GM19395 (cell line): ENCODE measurements around the gene OPCML.

ENCODE experiments used
- ATAC-seq: cut with Tn5 transposase; IDR thresholded peaks from one replicate; pipeline ENCODE4 v1.9.1; 2021; ENCODE audit warnings: mild to moderate bottlenecking, moderate library complexity; ENCODE audit not compliant: unreplicated experiment

OPCML gene

DNA sequence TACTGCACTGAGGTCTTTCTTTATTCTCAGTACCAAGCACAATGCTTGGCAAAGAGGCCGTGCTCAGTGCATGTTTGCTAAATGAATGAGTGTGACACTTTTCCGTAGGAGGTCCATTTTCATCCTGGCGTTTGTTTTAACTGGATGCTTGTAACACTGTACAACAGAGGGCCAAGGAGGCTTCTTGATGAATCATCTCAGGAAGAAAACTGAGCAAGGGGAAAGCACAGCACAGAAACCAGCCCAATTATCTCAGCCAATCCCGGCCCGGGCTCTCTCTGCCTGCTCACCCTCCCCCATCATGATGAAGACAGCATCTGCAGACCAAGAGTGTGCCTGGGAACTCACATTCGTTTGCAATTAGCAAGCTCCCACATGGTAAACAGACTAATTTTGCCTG, 570.3 kb downstream of the OPCML start:
- no peak for ATAC-seq

DNA sequence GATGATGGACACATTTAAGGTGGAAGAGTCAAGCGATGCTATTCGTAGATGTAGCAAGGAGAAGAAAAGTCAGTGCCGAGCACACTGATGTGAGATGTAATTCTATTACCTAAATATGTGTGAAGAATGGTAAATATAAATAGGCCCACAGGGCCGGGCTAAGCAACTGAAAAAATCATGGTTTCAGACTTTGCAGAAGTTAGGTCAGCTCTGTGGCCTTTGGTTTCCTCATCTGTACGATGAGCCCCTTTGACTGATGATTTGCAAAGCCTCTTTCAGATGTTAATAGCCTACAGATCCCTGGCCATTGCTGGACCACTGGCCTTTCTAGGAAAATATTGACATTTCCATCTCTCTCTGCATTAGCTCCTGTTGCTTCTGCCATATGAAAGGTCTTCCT, 570.8 kb downstream of the OPCML start:
- ATAC-seq: no peak

DNA sequence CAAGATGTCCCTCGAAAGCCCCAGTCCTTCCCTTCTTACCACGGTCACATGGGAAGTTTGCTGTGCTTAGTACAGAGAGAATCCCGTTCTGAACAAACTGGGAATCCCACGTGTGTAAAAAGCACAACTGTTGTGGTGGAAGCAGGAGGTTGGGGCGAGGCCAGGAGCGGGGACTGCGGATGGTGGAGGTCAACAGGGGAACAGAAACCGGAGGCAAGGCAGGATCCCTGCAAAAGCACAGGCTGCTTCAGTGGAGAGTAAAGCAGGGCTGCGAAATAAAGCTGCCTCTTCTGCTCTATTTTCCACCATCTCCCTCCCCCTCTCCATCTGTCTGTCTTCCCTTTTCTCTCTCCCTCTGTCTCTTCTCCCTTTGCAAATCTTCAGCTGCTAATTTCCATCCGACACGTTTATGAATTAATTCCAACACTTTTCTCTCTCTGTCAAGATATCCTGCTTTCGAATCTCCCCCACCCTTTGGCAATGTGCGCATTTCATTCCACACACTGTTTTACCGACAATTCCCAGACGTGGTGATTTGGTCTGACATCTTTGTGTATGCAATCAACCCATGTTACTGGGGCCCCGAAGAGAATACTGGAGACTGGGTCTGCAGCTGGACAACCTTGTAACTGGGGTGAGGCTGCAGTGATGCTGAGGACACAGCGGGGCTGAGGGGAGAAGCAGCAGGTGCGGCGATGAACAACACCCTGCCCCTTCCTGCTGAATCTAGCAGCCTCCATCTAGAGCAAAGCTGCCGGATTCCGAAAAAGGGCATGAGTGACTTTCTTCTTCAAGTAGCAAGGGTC, 571.8 kb downstream of the OPCML start:
- ATAC-seq: no peak

DNA sequence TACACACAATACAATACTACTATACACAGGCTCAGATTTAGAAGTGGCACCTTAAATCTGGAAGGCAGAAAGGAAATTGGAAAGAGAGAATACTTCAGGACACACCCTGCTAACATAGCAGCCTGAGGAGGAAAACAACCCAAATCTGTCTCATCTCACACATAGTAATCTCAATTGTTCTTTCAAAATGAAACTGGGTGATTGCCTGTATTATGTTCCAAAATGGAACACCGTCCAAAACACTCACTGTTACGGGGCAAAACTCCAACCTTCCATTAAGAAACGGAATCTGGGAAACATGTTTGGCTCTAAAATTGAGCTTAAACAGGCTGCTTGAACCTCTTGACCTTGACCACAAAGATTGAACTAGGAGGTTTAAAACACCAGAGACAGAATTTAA, 572.6 kb downstream of the OPCML start:
- no peak for ATAC-seq

DNA sequence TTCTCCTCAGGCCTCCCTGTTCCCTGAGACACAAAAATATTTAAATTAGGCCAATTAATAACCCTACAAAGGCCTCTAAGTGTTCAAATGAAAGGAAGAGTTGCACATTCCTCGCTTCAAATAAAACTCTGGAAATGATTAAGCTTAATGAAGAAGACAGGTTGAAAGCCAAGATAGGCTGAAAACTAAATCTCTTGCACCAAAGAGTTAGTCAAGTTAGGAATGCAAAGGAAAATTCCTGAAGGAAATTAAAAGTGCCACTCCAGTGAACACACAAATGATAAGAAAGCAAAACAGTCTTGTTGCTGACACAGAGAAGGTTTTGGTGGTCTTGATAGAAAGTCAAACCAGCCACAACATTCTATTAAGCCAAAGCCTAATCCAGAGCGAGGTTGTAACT, 574.4 kb downstream of the OPCML start:
- ATAC-seq: no peak

DNA sequence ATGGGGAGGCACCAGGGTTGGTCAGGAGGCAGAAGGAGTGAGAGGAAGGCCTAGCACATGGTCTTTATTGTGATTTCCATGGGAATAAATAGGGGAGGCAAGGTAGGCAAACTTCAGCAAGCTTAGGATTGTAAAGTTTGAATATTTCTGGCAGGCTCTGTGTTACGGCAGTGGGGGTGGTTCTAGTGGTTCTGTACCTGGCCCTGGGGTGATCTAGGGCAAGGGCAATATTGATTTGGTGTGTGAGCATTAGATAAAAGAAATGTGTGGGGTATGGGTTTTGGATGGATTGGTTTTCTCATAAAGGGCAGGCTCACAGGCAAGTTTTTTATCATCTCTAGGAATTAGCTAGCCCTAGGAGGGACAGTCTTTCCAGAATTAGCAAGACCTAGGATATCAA, 584.0 kb downstream of the OPCML start:
- ATAC-seq: no peak

DNA sequence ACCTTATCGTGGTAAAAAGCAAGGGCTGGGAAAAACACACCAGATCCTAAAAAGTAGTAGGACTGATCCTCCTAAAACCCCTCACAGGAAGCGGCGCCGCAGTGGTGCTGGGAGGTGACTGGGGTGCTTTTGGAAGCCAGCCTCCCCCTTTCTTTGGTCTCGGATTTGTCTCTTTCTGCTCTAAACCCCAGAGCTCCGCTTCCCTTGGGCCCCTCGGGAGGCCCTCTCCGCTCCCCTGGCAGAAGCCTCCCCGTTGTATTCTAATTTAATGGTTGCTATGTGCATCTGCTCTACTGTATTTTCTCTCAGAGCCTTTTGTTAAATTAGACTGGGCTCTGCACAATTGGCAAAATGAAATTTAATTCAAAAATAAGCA, 587.7 kb downstream of the OPCML start:
- no peak for ATAC-seq

DNA sequence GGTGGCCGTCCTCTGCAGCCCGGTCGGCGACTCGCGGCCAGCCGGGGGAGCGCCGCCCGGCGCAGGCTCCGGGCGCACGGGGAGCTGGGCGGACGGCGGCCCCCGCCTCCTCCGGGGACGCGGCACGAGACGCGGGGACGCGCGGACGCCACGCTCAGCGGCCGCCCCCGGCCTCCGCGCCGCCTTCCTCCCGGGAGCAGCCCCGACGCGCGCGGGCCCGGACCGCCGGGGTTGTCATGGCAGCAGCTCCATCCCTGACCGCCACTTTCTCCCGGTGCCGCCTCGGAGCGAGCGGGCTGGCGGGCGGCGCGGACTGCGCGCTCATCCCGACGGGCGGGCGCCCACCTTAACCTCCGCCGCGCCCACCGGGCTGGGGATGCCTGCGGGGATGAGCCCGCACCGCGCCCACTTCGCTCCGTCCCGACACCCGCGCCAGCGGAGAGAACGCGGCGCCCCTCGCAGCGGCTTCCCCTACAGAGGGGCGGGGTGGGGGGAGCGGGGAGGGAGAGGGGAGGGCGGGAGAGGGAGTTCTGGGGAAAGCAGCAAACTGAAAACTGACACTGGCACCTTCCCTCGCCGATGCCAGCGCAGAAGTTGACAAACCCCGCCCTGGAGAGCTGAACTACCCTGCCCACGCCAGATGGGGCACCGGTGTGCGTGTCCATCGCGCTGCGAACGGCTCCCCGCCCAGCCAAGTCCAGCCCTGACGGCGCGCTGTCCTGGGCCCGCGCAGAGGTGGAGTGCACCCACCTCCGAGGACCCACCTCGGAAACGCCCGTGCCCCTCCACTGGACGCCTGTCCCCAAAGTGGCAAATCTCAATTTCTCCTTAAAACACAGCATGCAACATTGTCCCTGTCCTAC, 588.4 kb downstream of the OPCML start:
- ATAC-seq: no peak

DNA sequence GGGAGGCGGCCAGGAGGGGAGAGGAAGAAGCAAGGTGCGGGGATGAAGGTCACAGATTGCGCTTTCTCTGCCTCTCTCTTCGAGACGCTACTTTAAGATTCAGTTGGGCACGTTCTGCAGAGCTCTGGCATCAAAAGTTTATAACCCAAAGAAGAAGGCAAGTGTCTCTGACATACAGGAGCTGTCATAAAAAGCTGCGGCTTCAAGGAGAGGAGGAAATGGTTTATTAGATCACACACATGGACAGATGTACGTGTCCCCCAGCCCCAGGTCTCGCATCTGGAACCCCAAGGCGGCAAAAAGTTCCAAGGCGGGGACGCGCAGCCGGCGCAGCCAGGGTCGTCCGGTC, 589.0 kb downstream of the OPCML start:
- no peak for ATAC-seq

DNA sequence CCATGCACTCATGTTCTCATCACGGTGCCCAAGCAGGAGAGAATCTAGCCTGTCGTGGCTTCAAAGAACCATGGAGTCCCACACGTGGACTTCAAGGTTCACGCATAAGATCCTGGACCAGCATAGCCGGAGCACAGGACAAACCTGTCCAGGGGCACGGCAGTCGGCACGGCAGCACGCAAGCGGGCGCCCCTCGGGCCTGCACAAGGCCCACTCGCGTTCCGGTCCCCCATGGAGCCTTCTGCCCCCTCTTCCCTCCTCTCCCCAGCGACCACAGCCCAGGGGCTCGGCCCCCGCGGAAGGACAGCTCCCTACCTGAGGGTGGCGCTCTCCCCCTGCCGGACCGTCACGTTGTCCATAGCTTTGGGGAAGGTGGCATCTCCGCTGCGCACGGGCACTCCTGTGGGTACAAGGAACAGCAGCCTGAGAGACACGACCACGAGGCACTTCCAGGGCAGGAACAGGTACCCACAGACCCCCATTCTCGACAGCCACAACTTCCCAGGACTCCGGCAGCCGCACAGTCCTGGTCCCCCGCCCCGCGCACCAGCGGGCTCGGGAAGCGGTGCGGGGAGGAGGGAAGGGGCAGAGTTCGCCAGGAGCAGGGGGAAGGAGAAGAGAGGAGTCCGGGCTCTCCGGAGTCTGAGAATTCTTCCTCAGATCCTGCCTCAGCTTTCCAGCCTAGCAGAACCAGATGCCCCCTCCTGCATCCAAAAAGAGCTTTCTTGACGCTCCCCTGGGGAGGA, 589.5 kb downstream of the OPCML start:
- no peak for ATAC-seq

DNA sequence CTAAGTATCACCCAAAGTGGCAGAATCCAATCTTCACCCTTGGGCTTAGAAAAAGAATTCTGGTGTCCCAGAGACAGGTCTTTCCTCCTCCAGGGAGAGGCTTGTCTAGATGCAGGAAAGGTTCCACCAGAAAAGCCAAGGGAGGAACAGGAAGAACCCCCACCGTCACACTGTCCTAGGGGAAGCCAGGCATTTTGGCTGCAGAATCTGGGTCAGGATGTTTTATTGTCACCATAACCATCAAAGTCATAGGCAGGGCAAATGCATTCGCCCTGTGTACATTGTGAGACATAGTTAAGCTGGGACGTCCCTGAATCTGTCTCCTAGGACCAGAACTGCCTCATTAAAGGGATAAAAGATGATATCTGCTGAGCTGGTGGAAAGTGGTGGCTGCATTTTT, 590.5 kb downstream of the OPCML start:
- no peak for ATAC-seq

DNA sequence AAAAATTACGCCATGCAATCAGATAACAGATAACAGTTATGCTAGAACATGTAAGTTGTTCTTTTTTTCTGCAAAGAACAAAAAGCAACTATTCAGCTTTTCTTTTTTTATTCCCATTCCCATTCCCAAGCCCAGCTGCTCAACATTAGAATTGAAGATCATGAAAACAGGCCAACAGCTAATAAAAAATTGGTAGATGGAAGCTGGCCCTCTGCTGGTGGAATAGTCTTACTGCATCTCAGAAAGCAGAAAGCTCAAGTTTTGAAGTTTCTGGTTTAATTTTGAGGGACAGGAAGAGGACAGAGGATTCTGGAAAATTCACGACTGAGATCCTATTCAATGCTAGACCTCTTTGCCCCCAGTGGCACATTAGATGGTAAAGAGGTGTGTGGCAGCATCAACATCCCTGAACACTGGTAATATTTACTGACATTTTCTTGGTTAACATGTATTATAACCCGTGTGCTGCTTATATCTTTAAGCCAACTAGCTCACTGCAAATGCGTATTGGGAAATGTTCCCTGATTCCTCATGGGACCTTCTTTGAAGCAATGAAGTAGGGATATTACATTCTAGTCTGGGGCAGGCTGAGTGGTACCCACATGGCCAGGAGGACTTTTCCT, 591.2 kb downstream of the OPCML start:
- no peak for ATAC-seq

DNA sequence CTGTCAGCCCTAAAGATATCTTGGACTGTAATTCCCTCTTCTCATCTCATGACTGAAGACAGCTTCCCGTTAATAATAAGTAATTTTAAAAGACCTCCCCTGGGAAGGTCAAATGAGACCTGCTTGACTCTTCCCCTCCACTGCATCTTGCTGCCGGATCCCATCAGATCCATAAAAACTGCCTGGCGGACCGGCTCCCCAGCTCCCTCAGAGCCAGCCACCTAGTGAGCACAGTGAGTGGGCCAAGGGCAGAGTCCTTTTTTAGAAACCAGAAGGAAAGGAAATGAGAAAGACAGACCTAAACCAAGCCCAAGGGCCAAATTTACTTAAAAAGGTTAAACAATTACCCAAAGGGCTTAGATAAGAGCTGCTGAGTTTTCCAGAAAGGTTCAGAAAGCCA, 595.3 kb downstream of the OPCML start:
- ATAC-seq: no peak

DNA sequence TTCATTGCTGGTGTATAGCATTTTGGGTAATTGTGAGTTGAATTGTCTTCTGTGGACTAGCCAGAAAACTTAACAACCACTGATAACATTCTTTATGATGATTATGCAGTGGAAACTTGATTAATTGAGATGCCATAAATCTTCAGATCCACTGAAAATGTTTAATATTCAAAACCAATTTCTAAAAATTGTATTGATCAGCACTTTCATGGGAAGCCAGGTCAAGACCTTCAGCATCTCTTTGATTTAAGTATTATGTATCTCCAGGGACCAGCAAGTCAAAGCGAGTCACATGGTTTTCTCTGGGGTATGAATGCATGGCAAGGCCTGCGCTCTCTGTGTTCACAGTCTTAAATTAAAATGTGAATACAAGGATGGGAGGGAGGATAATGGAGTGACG, 596.9 kb downstream of the OPCML start:
- ATAC-seq: no peak

DNA sequence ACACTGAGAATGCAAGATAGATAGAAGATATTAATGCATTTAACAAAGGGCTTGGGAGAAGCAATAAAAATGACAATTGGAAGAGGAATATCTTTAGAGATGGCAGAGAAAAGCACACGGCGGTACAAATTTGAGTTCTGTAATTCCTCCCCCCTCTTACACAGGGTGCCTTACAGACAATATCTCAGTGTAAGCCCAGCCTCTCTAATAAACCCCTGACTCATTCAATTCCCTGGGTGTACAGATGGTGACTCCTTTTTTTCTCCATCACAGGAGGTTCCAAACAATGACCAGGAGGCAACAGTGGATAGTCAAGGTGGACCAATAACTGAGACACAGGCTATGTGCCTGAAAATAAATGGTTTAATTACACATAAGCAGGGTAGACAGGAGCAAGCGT, 598.6 kb downstream of the OPCML start:
- ATAC-seq: no peak

DNA sequence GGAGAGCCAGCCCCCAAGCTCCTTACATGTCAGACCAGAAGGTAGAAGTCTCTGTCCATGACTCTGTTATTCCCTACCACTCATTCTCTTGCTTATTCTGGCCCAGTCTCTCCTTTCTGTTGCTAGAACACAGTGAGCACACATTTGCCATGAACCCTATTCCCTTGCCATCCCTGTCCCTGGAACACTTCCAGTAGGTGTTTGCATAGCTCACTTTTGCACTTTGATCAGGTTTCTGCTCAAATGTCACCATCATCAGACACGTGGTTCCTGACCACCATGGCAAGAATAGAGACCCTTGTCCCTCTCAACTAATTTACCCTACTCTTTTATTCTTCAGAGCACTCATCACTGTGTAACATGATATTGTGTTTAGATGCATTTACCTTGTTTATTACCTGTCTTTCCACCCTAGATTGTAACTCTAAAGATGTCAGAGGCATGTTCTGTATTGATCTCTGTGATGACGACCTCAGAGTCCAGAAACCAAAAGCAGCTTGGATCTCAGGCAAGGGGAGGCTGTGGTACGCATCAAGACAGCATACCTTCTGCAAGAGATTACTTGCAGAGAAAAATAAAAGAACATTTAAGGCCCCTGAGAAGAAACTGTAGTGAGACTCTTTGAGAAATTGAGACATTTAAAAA, 606.4 kb downstream of the OPCML start:
- ATAC-seq: no peak

DNA sequence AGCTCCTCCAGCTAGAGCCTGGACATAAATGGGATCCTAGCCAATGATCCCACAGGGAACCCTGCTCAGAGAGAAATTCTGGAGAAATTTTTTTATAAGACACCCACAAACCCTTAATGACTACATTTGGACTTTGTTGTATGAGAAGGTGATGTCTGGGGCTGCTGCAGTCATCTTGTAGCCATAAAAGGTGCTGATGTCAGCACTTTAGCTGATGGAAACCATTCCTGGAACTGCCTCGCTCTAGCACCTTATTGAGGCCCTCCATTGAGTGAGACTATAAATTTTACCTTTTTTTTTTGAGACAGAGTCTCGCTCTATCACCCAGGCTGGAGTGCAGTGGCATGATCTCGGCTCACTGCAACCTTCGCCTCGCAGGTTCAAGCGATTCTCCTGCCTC, 610.7 kb downstream of the OPCML start:
- ATAC-seq: no peak

DNA sequence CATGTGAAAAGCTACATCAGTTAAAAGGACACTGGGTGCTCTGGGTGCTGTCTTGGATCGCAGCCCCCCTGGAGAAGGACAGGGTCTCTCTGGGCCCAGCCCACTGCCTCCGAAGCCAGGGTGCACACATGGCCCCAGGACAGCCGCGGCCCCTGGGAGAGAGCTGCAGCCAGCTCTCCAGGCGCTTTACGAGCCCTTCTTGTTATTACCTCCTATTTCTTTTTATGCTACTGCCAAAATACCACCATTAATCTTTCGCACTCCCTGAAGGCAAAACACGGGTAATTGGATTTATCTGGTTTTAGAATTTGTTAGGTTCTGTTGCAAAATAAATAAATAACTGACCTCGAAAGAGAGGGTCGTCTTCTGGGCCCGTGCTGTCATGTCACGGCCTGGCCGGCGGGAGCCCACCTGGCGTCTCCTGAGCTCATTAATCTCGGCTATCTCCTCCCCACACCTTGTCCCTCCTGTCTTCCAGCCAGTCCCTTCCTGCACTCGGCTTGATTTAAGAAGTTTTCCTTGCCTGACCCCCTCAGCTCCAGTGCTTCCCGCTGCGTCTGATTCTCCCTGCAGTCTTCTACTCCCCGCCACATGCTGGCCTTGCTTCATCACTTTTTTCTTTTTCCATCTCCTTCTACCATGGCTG, 611.7 kb downstream of the OPCML start:
- ATAC-seq: no peak

DNA sequence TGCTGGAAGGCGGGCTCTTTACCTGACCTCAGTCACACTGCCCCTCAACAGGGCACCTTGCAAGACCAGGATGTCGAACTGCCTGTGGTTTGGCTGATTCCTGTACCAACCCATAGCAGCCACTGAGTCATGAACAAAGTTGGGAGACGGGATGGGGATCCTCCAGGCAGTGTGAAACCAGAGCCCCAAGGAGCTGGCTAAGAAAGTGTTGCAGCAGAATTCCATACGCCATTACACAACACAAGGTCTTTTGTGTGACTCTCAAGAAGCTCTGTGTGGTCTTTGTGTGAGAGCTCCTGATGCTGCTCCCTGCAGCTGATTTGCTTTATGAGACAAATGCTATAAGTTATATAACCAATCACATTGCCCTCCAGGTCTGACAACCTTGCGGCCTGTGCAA, 617.7 kb downstream of the OPCML start:
- no peak for ATAC-seq

DNA sequence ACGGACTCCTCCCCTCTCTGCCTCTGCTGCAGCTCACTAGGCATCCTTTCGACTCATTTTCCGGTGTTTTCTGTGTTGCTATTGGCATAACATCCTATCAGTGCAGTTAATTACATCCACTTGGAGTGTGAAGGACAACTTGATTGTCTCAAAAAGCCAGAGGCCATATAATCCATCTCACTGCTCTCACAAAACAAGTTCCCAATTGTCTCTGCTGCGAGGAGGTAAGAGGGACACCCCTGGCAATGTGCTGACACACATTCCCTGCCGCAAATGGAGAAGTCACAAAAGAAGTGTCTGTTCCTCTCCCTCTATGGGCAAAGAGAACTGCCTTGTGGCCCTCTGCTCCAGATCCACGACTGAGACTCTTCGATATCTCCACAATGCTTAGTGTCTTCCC, 618.4 kb downstream of the OPCML start:
- no peak for ATAC-seq
